MCF 10A (cell line): Measurements from ENCODE around the gene NRIP1. TPM values are rescaled to one million over a fixed set of nuclear protein-coding genes. Genes with fewer than 3 reads are reported as not detected.

ENCODE experiments used
- BruUV-seq: library from RNA; stranded (reverse); fragments of 400-500 nt; replicated peaks from 2 replicates; lab custom pipeline; 2021; lab: Mats Ljungman, UMichigan
- CTCF ChIA-PET: fragments of 300-600 bp; sonication (Branson Sonifier 250); formaldehyde crosslinking; extraction: SDS; loops from one replicate; lab custom pipeline; 2021; ENCODE audit warnings: antibody characterized with exemption, inconsistent platforms; lab: Yijun Ruan, JAX
- POLR2A ChIA-PET: fragments of 300-600, 350-650 bp; sonication (Branson Sonifier 250); formaldehyde crosslinking; extraction: SDS; loops from one replicate; lab custom pipeline; 2020; ENCODE audit warnings: antibody characterized with exemption, inconsistent platforms; lab: Yijun Ruan, JAX
- DNase-seq: peaks from one replicate; pipeline ENCODE4 v3.0.0-alpha.2; 2018; ENCODE audit not compliant: unreplicated experiment
- H3K27ac Mint-ChIP-seq: one replicate; pipeline ENCODE4 v1.8.0; 2022; ENCODE audit warnings: mild to moderate bottlenecking, low read depth, mixed read lengths; ENCODE audit not compliant: unreplicated experiment
- H3K27me3 Mint-ChIP-seq: one replicate; pipeline ENCODE4 v1.8.0; 2022; ENCODE audit warnings: mixed read lengths; ENCODE audit not compliant: insufficient read depth, unreplicated experiment
- H3K36me3 Mint-ChIP-seq: one replicate; pipeline ENCODE4 v1.8.0; 2022; ENCODE audit warnings: mild to moderate bottlenecking, moderate library complexity, mixed read lengths; ENCODE audit not compliant: insufficient read depth, unreplicated experiment
- H3K4me1 Mint-ChIP-seq: one replicate; pipeline ENCODE4 v1.8.0; 2022; ENCODE audit warnings: mixed read lengths; ENCODE audit not compliant: insufficient read depth, unreplicated experiment
- H3K4me3 Mint-ChIP-seq: one replicate; pipeline ENCODE4 v1.8.0; 2022; ENCODE audit warnings: mild to moderate bottlenecking, moderate library complexity, mixed read lengths; ENCODE audit not compliant: unreplicated experiment
- H3K9me3 Mint-ChIP-seq: one replicate; pipeline ENCODE4 v1.8.0; 2022; ENCODE audit warnings: mixed read lengths; ENCODE audit not compliant: unreplicated experiment
- CTCF ChIP-seq: fragments of 200-600 bp; IDR thresholded peaks from one replicate; pipeline ENCODE4 v1.8.0; 2022; ENCODE audit warnings: antibody characterized with exemption, mild to moderate bottlenecking; ENCODE audit not compliant: unreplicated experiment
- intact Hi-C: fragments of 100-400 bp; cut with micrococcal nuclease; formaldehyde crosslinking; loops from 2 replicates; pipeline ENCODE4 v1.14.1; 2022
- total RNA-seq: library from RNA; stranded (reverse); gene quantifications from 2 replicates; pipeline ENCODE4 v1.2.3, GENCODE V29; 2022

Gene NRIP1
- total RNA-seq, 1 experiment from 2014 or later, result 31.4 TPM

GRCh38 chr21:14985306-14985705 lies 79.5 kb downstream of the NRIP1 start:
- TF ChIP-seq CTCF, result no peak
- no peaks in the 10 kb centered on the region for H3K27me3 Mint-ChIP-seq
- peaks cover 7% of the 10 kb centered on the region for H3K36me3 Mint-ChIP-seq
- H3K4me3 Mint-ChIP-seq, result no peak overlapping the region
- H3K9me3 Mint-ChIP-seq, result no peaks in the 10 kb centered on the region
- intact Hi-C loops, result no loop called here
- ChIA-PET POLR2A (interaction anchor here (0.6 kb wide), 1 partner anchor 37 kb away, joined by 3 read pairs; no protein-coding TSS in a partner anchor), CTCF (no interaction called here)
- BruUV-seq, result no TSS peak
- peaks cover 21% of the 10 kb centered on the region for H3K4me1 Mint-ChIP-seq
- H3K27ac Mint-ChIP-seq, result no peak overlapping the region
- DNase-seq, result no peak

- POLR2A ChIA-PET, result interaction anchor here (1.0 to 1.4 kb wide), 3 partner anchors 8 to 19 kb away, joined by 3 to 4 read pairs (median 3); no protein-coding TSS in a partner anchor
- Mint-ChIP-seq H3K4me1 (peaks cover 10% of the 10 kb centered on the region), H3K36me3 (peaks cover 7% of the 10 kb centered on the region), H3K4me3 (no peak overlapping the region), H3K27me3 (no peaks in the 10 kb centered on the region), H3K9me3 (no peaks in the 10 kb centered on the region), H3K27ac (no peak overlapping the region)
- intact Hi-C loops, result no loop called here
- no peak for TF ChIP-seq CTCF
- CTCF ChIA-PET, result interaction anchor here (1.1 kb wide), 1 partner anchor 244 kb away, joined by 3 read pairs; no protein-coding TSS in a partner anchor
- peak; percentile 43 for DNase-seq
- BruUV-seq, result no TSS peak
Measured at GRCh38 chr21:14982336-14982735, 82.5 kb downstream of the NRIP1 start.

GRCh38 chr21:14981246-14981645 lies 83.6 kb downstream of the NRIP1 start:
- H3K36me3 Mint-ChIP-seq, result peaks cover 7% of the 10 kb centered on the region
- no peak overlapping the region for H3K27ac Mint-ChIP-seq
- H3K9me3 Mint-ChIP-seq, result no peaks in the 10 kb centered on the region
- intact Hi-C loops, result no loop called here
- TF ChIP-seq CTCF, result no peak
- H3K4me3 Mint-ChIP-seq, result no peak overlapping the region
- no peaks in the 10 kb centered on the region for H3K27me3 Mint-ChIP-seq
- BruUV-seq, result no TSS peak
- peaks cover 10% of the 10 kb centered on the region for H3K4me1 Mint-ChIP-seq
- no peak for DNase-seq
- ChIA-PET CTCF (no interaction called here), POLR2A (interaction anchor here (1.2 kb wide), 1 partner anchor 8 kb away, joined by 3 read pairs; no protein-coding TSS in a partner anchor)

GRCh38 chr21:14979264-14979663 lies 85.5 kb downstream of the NRIP1 start:
- peaks cover 10% of the 10 kb centered on the region for H3K4me1 Mint-ChIP-seq
- H3K27me3 Mint-ChIP-seq, result no peaks in the 10 kb centered on the region
- intact Hi-C loops, result no loop called here
- no peak for TF ChIP-seq CTCF
- no TSS peak for BruUV-seq
- no peak for DNase-seq
- ChIA-PET CTCF (no interaction called here), POLR2A (interaction anchor here (0.9 kb wide), 1 partner anchor 23 kb away, joined by 3 read pairs; no protein-coding TSS in a partner anchor)
- no peak overlapping the region for H3K4me3 Mint-ChIP-seq
- H3K27ac Mint-ChIP-seq, result no peak overlapping the region
- H3K36me3 Mint-ChIP-seq, result peaks cover 6% of the 10 kb centered on the region
- H3K9me3 Mint-ChIP-seq, result no peaks in the 10 kb centered on the region
